GM12874 (cell line): ENCODE measurements around the gene ZFPM1.
A peak's percentile ranks its signal among the peaks of the same experiment; 100 is the strongest.

Experiments used
- CTCF ChIP-seq: IDR thresholded peaks from 2 replicates; pipeline ENCODE4 v1.5.1; 2011; ENCODE audit warnings: low read depth, mild to moderate bottlenecking, control low read depth, low read length, moderate library complexity; ENCODE audit not compliant: insufficient read depth

The ZFPM1 gene

GRCh38 chr16:88525663-88525990 is 72.5 kb downstream of the ZFPM1 start:
- TF ChIP-seq CTCF, result no peak

GRCh38 chr16:88526008-88526905 is 73.2 kb downstream of the ZFPM1 start:
- no peak for TF ChIP-seq CTCF

GRCh38 chr16:88526906-88527185 is 73.8 kb downstream of the ZFPM1 start:
- TF ChIP-seq CTCF, result no peak

- peak; percentile 94 for TF ChIP-seq CTCF
These were observed 74.3 kb downstream of the ZFPM1 start for GRCh38 chr16:88527186-88527936.

- TF ChIP-seq CTCF, result no peak
These were observed 75.1 kb downstream of the ZFPM1 start for GRCh38 chr16:88527937-88528743.

GRCh38 chr16:88528902-88529318 is 75.8 kb downstream of the ZFPM1 start:
- no peak for TF ChIP-seq CTCF

GRCh38 chr16:88529596-88529995 is 76.5 kb downstream of the ZFPM1 start:
- TF ChIP-seq CTCF, result no peak
